ENCODE results near the gene TFAP2C.
A peak's percentile ranks its signal among the peaks of the same experiment; 100 is the strongest.

The TFAP2C gene

DNA sequence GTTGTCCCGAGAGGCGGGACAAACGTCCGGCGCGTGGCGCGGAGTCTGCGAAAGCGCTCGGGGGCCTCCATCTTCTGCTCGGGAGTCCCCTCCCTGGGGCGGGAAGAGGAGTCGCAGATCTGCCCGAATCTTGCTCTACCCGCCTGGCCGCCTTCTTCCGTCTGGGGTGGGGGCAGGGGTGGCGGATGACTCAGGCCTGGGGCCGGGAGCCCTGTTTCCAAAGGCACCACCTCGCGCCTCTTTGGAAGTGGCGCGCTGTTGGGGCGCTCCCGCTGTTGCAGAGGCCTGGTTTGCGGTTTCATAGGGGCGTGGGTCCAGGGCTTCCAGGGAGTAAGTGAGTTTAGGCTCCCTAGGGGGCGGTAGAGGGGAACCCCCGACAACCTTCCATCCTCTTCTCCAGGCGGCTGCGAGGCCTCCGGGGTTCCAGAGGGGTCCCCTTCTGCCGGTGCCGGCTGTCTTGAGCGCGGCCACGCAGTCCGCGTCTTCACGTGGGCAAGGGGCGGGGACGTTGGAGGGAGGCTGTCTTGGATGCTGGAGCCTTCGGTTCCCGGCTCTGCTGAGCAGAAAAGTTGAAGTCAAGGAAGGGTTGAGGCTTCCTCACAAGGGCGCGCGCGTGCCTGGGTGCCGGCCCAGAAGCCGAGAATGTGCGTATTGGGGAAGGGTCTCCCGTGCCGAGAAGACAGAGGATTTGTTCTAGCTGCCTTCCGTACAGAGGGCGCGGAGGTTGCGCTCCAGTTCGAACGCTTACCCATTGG lies 2.6 kb upstream of the TFAP2C start:
- no peak overlapping the region for H3K27ac Mint-ChIP-seq
- H3K36me3 Mint-ChIP-seq, result no peaks in the 10 kb centered on the region
- peaks cover 6% of the 10 kb centered on the region for H3K27me3 Mint-ChIP-seq
- no peaks in the 10 kb centered on the region for H3K4me1 Mint-ChIP-seq
- H3K9me3 Mint-ChIP-seq, result no peaks in the 10 kb centered on the region
- DNase-seq (ENCODE audit: low spot score in 2 of 2) (no peak), ATAC-seq (ENCODE audit: low read depth) (no peak)
- H3K4me3 Mint-ChIP-seq, result no peak overlapping the region

- Mint-ChIP-seq H3K27me3 (peaks cover 11% of the 10 kb centered on the region), H3K27ac (no peak overlapping the region), H3K4me3 (no peak overlapping the region), H3K4me1 (no peaks in the 10 kb centered on the region), H3K36me3 (no peaks in the 10 kb centered on the region), H3K9me3 (no peaks in the 10 kb centered on the region)
- no peak for ATAC-seq (ENCODE audit: low read depth)
- DNase-seq (ENCODE audit: low spot score in 2 of 2), result no peak
Measured at GRCh38 chr20:56627122-56628014, 1.7 kb upstream of the TFAP2C start.

DNA sequence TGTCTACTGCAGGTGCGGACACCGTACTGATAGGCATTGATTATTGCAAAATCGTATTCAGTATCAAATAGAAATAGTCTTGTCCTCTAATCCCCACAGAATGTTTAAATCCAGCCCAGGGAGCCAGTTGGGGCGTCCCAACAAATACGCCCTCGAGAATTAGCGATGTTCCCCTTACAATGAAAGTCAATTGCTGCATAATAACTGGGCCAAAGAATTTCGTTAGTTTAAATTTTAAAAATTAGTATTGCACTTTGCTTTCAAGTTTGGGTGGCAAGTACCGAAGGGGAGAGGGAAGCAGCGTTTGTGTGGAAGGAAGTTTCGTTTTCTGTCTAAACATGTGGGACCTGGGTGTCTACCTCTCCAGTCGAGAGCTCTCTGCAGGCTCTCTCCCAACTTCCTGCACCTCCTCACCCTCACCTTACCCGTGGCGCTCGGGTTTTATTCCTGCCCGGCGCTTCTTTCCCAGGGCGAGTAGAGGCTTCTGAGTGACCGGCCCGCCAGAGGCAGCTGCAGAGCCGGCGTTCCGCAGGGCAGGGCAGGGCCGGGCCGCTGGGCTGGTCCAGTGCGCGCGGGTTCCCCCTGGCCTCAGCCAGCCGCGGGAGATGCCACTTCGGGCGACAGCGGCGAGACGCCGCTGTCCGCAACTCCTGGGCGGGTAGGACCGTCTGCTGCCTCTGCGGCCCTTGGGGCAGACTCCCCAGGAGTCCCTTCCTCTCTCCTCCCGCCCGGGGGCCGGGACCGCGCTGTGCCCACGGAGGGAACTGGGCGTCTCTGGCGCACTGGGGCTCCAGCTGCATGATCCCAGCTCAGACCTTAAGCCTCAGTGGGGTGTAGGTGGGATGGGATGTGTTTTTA lies 862 bp upstream of the TFAP2C start:
- DNase-seq (ENCODE audit: low spot score in 2 of 2) (no peak), ATAC-seq (ENCODE audit: low read depth) (no peak)
- Mint-ChIP-seq H3K27me3 (peaks cover 11% of the 10 kb centered on the region), H3K36me3 (no peaks in the 10 kb centered on the region), H3K27ac (no peak overlapping the region), H3K4me1 (no peaks in the 10 kb centered on the region), H3K4me3 (peak overlapping the region; percentile 11), H3K9me3 (no peaks in the 10 kb centered on the region)

GRCh38 chr20:56629464-56630085 lies 469 bp downstream of the TFAP2C start:
- Mint-ChIP-seq H3K4me3 (peak overlapping the region; percentile 29), H3K27me3 (peaks cover 16% of the 10 kb centered on the region), H3K27ac (no peak overlapping the region), H3K4me1 (no peaks in the 10 kb centered on the region), H3K9me3 (no peaks in the 10 kb centered on the region), H3K36me3 (no peaks in the 10 kb centered on the region)
- ATAC-seq (ENCODE audit: low read depth), result no peak
- no peak for DNase-seq (ENCODE audit: low spot score in 2 of 2)

GRCh38 chr20:56630086-56630493 lies 984 bp downstream of the TFAP2C start:
- ATAC-seq (ENCODE audit: low read depth) (no peak), DNase-seq (ENCODE audit: low spot score in 2 of 2) (no peak)
- no peak overlapping the region for H3K4me3 Mint-ChIP-seq
- no peaks in the 10 kb centered on the region for H3K4me1 Mint-ChIP-seq
- no peaks in the 10 kb centered on the region for H3K36me3 Mint-ChIP-seq
- no peaks in the 10 kb centered on the region for H3K9me3 Mint-ChIP-seq
- peaks cover 16% of the 10 kb centered on the region for H3K27me3 Mint-ChIP-seq
- no peak overlapping the region for H3K27ac Mint-ChIP-seq

DNA sequence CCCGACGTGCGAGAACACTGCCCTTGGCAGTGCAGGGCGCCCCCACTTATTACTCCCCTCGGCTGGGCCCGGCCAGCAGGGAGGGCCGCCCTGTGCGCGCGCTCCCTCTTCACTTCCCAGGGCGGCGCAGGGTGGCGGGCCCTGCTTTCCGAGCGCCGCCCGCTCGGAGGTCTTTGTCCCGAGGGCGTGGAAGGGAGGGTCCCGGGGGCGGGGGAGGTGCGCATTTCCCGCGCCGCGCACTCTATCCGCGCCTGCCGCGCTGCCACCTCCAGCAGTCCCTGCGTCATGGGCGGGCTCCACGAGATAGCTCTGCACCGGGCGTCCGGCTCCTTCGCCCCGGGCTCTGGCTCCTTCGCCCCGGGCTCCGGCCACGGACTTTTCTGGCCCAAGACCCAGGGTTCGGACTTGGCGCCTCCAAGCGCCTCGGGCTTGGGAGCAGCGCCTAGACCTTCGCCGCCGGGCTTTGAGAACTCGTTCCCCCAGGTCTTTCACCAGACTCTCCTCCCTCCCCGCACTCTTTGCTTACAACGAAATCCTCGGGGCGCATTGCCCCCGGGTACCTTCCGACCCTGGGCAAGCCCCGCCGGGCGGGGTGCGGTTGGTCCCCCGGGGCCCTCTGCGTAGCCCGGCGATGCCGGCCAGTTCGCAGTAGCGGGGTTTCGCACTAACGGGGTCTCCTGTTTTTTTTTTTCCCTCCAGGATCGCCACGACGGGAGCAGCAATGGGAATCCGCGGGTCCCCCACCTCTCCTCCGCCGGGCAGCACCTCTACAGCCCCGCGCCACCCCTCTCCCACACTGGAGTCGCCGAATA lies 1.6 kb downstream of the TFAP2C start:
- H3K27ac Mint-ChIP-seq, result no peak overlapping the region
- DNase-seq (ENCODE audit: low spot score in 2 of 2) (no peak), ATAC-seq (ENCODE audit: low read depth) (no peak)
- no peaks in the 10 kb centered on the region for H3K36me3 Mint-ChIP-seq
- no peak overlapping the region for H3K4me3 Mint-ChIP-seq
- peaks cover 16% of the 10 kb centered on the region for H3K27me3 Mint-ChIP-seq
- no peaks in the 10 kb centered on the region for H3K9me3 Mint-ChIP-seq
- no peaks in the 10 kb centered on the region for H3K4me1 Mint-ChIP-seq

GRCh38 chr20:56631318-56631989 lies 2.3 kb downstream of the TFAP2C start:
- Mint-ChIP-seq H3K9me3 (no peaks in the 10 kb centered on the region), H3K27me3 (peaks cover 16% of the 10 kb centered on the region), H3K4me3 (no peak overlapping the region), H3K27ac (no peak overlapping the region), H3K4me1 (no peaks in the 10 kb centered on the region), H3K36me3 (no peaks in the 10 kb centered on the region)
- no peak for DNase-seq (ENCODE audit: low spot score in 2 of 2)
- no peak for ATAC-seq (ENCODE audit: low read depth)

DNA sequence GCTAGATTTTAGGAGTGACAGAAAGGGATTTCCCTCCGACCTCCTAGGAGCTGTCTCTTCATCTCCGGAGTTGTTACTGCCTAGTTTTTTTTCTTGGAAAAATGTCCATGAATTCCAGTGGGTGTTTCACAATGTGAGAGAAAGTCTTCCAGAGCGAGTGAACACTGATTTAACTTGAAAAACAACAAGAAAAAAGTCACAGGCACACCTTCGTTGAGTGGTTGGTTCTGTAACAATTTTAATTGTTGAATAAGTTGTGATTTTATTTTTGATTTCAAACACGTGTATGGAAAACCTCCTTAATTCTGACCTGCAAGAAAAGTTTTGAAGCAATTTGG lies 2.9 kb downstream of the TFAP2C start:
- Mint-ChIP-seq H3K27me3 (peaks cover 16% of the 10 kb centered on the region), H3K4me1 (no peaks in the 10 kb centered on the region), H3K27ac (no peak overlapping the region), H3K4me3 (no peak overlapping the region), H3K36me3 (no peaks in the 10 kb centered on the region), H3K9me3 (no peaks in the 10 kb centered on the region)
- DNase-seq (ENCODE audit: low spot score in 2 of 2), result no peak
- no peak for ATAC-seq (ENCODE audit: low read depth)

- Mint-ChIP-seq H3K4me1 (no peaks in the 10 kb centered on the region), H3K4me3 (no peak overlapping the region), H3K36me3 (no peaks in the 10 kb centered on the region), H3K9me3 (no peaks in the 10 kb centered on the region), H3K27ac (no peak overlapping the region), H3K27me3 (peaks cover 16% of the 10 kb centered on the region)
- ATAC-seq (ENCODE audit: low read depth) (no peak), DNase-seq (ENCODE audit: low spot score in 2 of 2) (no peak)
Measured at GRCh38 chr20:56634307-56634706, 5.2 kb downstream of the TFAP2C start.

- no peak for DNase-seq (ENCODE audit: low spot score in 2 of 2)
- H3K27ac Mint-ChIP-seq, result no peak overlapping the region
- peaks cover 18% of the 10 kb centered on the region for H3K27me3 Mint-ChIP-seq
- H3K4me1 Mint-ChIP-seq, result no peaks in the 10 kb centered on the region
- no peak overlapping the region for H3K4me3 Mint-ChIP-seq
- no peaks in the 10 kb centered on the region for H3K36me3 Mint-ChIP-seq
- H3K9me3 Mint-ChIP-seq, result no peaks in the 10 kb centered on the region
- ATAC-seq (ENCODE audit: low read depth), result no peak
Measured at GRCh38 chr20:56634735-56635385, 5.8 kb downstream of the TFAP2C start.

GRCh38 chr20:56636716-56637115 lies 7.6 kb downstream of the TFAP2C start:
- H3K27ac Mint-ChIP-seq, result no peak overlapping the region
- H3K9me3 Mint-ChIP-seq, result no peaks in the 10 kb centered on the region
- H3K4me1 Mint-ChIP-seq, result no peaks in the 10 kb centered on the region
- no peaks in the 10 kb centered on the region for H3K36me3 Mint-ChIP-seq
- DNase-seq (ENCODE audit: low spot score in 2 of 2), result no peak
- no peak overlapping the region for H3K4me3 Mint-ChIP-seq
- ATAC-seq (ENCODE audit: low read depth), result no peak
- peaks cover 13% of the 10 kb centered on the region for H3K27me3 Mint-ChIP-seq

DNA sequence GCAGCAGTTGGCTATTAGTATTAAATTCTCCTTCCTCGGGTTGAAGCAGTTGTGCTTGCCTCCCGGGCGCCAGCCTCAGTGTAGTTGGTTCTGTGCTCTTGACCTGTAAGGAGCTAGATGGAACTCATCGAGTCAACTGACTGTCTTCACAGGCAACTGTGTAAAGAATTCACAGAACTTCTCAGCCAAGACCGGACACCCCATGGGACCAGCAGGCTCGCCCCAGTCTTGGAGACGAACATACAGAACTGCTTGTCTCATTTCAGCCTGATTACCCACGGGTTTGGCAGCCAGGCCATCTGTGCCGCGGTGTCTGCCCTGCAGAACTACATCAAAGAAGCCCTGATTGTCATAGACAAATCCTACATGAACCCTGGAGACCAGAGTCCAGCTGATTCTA lies 8.5 kb downstream of the TFAP2C start:
- H3K36me3 Mint-ChIP-seq, result no peaks in the 10 kb centered on the region
- no peaks in the 10 kb centered on the region for H3K4me1 Mint-ChIP-seq
- ATAC-seq (ENCODE audit: low read depth) (no peak), DNase-seq (ENCODE audit: low spot score in 2 of 2) (no peak)
- peaks cover 10% of the 10 kb centered on the region for H3K27me3 Mint-ChIP-seq
- H3K4me3 Mint-ChIP-seq, result no peak overlapping the region
- no peak overlapping the region for H3K27ac Mint-ChIP-seq
- no peaks in the 10 kb centered on the region for H3K9me3 Mint-ChIP-seq
